DND-41 (cell line): ENCODE results near the gene NEK10.

Experiments
- ATAC-seq: fragments of 200-7000 bp; cut with Tn5 transposase; 3 replicates; pipeline ENCODE4 v1.9.1; 2021; ENCODE audit warnings: low read depth; ENCODE audit not compliant: insufficient read depth
- DNase-seq: peaks from one replicate; pipeline ENCODE4 v3.0.0-alpha.2; 2020
- H2AFZ ChIP-seq: 2 replicates; pipeline ENCODE4 v1.6.0; 2012; ENCODE audit warnings: low read depth, low read length
- H3K27ac ChIP-seq: 2 replicates; pipeline ENCODE4 v1.5.1; 2012; ENCODE audit warnings: low read length, inconsistent platforms
- H3K27me3 ChIP-seq: fragments of 200-600 bp; sonication (generic); 2 replicates; pipeline ENCODE4 v1.6.0; 2012; ENCODE audit warnings: low read length, mild to moderate bottlenecking, inconsistent platforms; ENCODE audit not compliant: insufficient read depth, poor library complexity
- H3K36me3 ChIP-seq: 2 replicates; pipeline ENCODE4 v1.5.1; 2012; ENCODE audit warnings: low read length, inconsistent platforms; ENCODE audit not compliant: insufficient read depth
- H3K4me1 ChIP-seq: 2 replicates; pipeline ENCODE4 v1.5.1; 2012; ENCODE audit warnings: mild to moderate bottlenecking, low read length; ENCODE audit not compliant: insufficient read depth
- H3K4me2 ChIP-seq: 2 replicates; pipeline ENCODE4 v1.6.0; 2012; ENCODE audit warnings: mild to moderate bottlenecking, moderate library complexity, low read length, inconsistent platforms; ENCODE audit not compliant: insufficient read depth
- H3K4me3 ChIP-seq, 2 experiments: fragments of 200-600 bp in 1 of 2; shearing (Covaris generic) in 1 of 2; 2 replicates each; pipeline ENCODE4 v1.5.1; 2012 to 2016; ENCODE audit warnings: inconsistent platforms in 2 of 2, low read length in 2 of 2, mild to moderate bottlenecking in 2 of 2, low read depth in 1 of 2, moderate library complexity in 1 of 2
- H3K79me2 ChIP-seq: 2 replicates; pipeline ENCODE4 v1.6.0; 2012; ENCODE audit warnings: low read length, inconsistent platforms; ENCODE audit not compliant: insufficient read depth
- H3K9ac ChIP-seq: 2 replicates; pipeline ENCODE4 v1.6.0; 2012; ENCODE audit warnings: low read depth, mild to moderate bottlenecking, inconsistent platforms, low read length, moderate library complexity
- H3K9me3 ChIP-seq: 2 replicates; pipeline ENCODE4 v1.5.1; 2012; ENCODE audit warnings: low read length, moderate library complexity, mild to moderate bottlenecking, inconsistent platforms; ENCODE audit not compliant: insufficient read depth, severe bottlenecking
- H4K20me1 ChIP-seq: 2 replicates; pipeline ENCODE4 v1.6.0; 2012; ENCODE audit warnings: low read length; ENCODE audit not compliant: insufficient read depth
- CTCF ChIP-seq: IDR thresholded peaks from 2 replicates; pipeline ENCODE4 v1.5.1; 2012; ENCODE audit warnings: borderline replicate concordance, low read length, moderate library complexity, mild to moderate bottlenecking; ENCODE audit not compliant: poor library complexity, severe bottlenecking; ENCODE audit errors: extremely low read depth
- EZH2 ChIP-seq: IDR thresholded peaks from 3 replicates; pipeline ENCODE4 v1.6.1; 2012; ENCODE audit warnings: borderline replicate concordance, low read depth, mild to moderate bottlenecking, moderate library complexity, low read length, inconsistent platforms; ENCODE audit not compliant: severe bottlenecking

NEK10 gene

GRCh38 chr3:27344192-27344591 is 25.0 kb downstream of the NEK10 start:
- Histone ChIP-seq H3K9me3 (no peaks in the 10 kb centered on the region), H2AFZ (no peak overlapping the region), H3K4me3 (no peak overlapping the region), H4K20me1 (no peaks in the 10 kb centered on the region), H3K9ac (no peak overlapping the region), H3K27ac (no peak overlapping the region), H3K4me1 (peaks cover 8% of the 10 kb centered on the region), H3K79me2 (no peaks in the 10 kb centered on the region), H3K27me3 (no peaks in the 10 kb centered on the region), H3K4me2 (no peak overlapping the region), H3K36me3 (no peaks in the 10 kb centered on the region)
- TF ChIP-seq EZH2: no peak
- no peak for TF ChIP-seq CTCF
- ATAC-seq (no peak), DNase-seq (no peak)

- no peak for TF ChIP-seq CTCF
- no peak for TF ChIP-seq EZH2
- ATAC-seq: no peak
Observed at GRCh38 chr3:27342267-27342666, 26.9 kb downstream of the NEK10 start.

DNA sequence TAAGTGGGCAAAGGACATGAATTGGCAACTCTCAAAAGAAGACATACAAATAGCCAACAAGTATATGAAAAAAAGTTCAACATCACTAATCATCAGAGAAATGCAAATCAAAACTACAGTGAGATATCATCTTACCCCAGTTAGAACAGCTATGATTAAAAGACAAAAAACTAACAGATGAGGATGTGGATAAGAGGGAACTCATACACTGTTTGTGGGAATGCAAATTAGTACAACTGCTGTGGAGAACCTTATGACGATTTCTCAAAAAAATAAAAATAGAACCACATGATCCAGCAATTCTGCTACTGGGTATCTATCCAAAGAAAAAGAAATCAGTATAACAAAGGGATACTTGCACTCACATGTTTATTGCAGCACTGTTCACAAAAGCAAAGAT is 28.6 kb downstream of the NEK10 start:
- no peaks in the 10 kb centered on the region for H4K20me1 ChIP-seq
- H3K79me2 ChIP-seq: no peaks in the 10 kb centered on the region
- H3K9ac ChIP-seq: no peak overlapping the region
- peak; percentile 78 for ATAC-seq
- TF ChIP-seq CTCF (no peak), EZH2 (no peak)
- peaks cover 5% of the 10 kb centered on the region for H3K4me1 ChIP-seq
- H3K27me3 ChIP-seq: no peaks in the 10 kb centered on the region
- no peak overlapping the region; the same call in 1 of the 2 replicates for H3K27ac ChIP-seq
- no peak overlapping the region for H3K4me3 ChIP-seq
- no peaks in the 10 kb centered on the region for H3K9me3 ChIP-seq
- H3K4me2 ChIP-seq: no peak overlapping the region
- no peaks in the 10 kb centered on the region for H3K36me3 ChIP-seq
- no peak for DNase-seq
- H2AFZ ChIP-seq: no peak overlapping the region

More at GRCh38 chr3:27342267-27342666, 26.9 kb downstream of the NEK10 start:
- DNase-seq: no peak
- no peaks in the 10 kb centered on the region for H4K20me1 ChIP-seq
- no peak overlapping the region for H3K4me2 ChIP-seq
- no peaks in the 10 kb centered on the region for H3K27me3 ChIP-seq
- no peaks in the 10 kb centered on the region for H3K79me2 ChIP-seq
- no peak overlapping the region for H3K4me3 ChIP-seq
- H3K9ac ChIP-seq: no peak overlapping the region
- H3K9me3 ChIP-seq: no peaks in the 10 kb centered on the region
- peaks cover 7% of the 10 kb centered on the region for H3K4me1 ChIP-seq
- H3K27ac ChIP-seq: no peak overlapping the region
- H2AFZ ChIP-seq: no peak overlapping the region
- H3K36me3 ChIP-seq: no peaks in the 10 kb centered on the region

DNA sequence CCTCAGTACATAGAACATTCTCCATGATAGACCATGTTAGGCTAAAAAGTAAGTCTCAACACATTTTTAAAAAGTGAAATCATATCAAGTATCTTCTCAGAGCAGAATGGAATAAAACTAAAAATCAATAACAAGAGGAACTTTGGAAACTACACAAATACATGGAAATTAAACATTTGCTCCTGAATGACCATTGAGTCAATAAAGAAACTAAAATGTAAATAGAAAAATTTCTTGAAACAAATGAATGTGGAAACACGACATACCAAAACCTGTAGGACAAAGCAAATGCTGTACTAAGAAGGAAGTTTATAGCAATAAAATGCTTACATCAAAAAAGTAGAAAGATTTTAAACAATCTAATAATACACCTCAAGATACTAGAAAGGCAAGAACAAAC is 33.6 kb downstream of the NEK10 start:
- no peaks in the 10 kb centered on the region for H3K79me2 ChIP-seq
- H3K9me3 ChIP-seq: no peaks in the 10 kb centered on the region
- H3K27ac ChIP-seq: no peak overlapping the region
- no peak overlapping the region for H2AFZ ChIP-seq
- no peak overlapping the region for H3K4me3 ChIP-seq
- H3K27me3 ChIP-seq: no peaks in the 10 kb centered on the region
- no peak for TF ChIP-seq CTCF
- no peak for TF ChIP-seq EZH2
- no peak overlapping the region for H3K9ac ChIP-seq
- H4K20me1 ChIP-seq: no peaks in the 10 kb centered on the region
- no peak overlapping the region for H3K4me2 ChIP-seq
- H3K4me1 ChIP-seq: 0 out of 2 replicates have a peak, but pooled peaks cover 3% of the 10 kb centered on the region
- ATAC-seq (no peak), DNase-seq (no peak)
- H3K36me3 ChIP-seq: no peaks in the 10 kb centered on the region
